ENCODE results near the gene TCP10L. TPM values are rescaled to one million over a fixed set of nuclear protein-coding genes. Genes with fewer than 3 reads are reported as not detected.

TCP10L gene
- total and polyA plus RNA-seq, 2 of the 8 experiments (the other 6 are each of a cell fraction or from before 2014, with no cell fraction given) = 0.45 to 0.99 TPM

DNA sequence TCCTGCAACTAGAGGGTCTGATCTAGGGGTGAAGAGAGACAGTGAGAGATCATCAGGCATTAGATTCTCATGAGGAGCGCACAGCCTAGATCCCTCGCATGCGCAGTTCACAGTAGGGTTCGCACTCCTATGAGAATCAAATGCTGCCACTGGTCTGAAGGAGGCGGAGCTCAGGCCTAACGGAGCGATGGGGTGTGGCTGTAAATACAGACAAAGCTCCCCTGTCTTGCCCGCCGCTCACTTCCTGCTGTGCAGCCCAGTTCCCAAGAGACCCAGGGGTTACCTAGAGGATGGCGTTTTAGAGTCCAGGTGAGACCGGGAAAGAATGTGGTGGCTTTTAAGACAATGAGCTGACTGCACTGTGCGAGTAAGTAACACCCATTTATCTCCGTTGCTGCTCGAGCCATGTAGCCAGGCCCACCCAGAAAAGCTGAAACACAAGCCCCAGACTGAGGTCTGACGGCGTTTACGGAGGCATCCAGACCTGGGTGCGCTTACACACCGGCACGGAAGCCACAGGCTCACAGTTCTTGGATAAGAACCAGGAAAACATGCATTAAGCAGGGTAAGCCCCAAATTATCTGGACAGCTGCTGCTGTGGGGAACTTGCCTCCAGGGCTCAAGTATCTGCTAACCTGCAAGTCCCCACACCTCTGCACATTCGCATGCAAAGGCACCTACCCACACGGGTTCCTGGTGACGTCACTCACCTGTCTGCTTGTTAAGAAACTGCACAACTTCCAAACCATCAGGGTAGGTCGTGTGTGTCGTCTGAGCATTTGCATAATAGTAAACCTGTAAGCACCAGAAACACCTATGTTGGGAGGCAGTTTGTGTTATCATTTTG, 12.5 kb downstream of the TCP10L start (continued):
- TF ChIP-seq, protein P1, sequence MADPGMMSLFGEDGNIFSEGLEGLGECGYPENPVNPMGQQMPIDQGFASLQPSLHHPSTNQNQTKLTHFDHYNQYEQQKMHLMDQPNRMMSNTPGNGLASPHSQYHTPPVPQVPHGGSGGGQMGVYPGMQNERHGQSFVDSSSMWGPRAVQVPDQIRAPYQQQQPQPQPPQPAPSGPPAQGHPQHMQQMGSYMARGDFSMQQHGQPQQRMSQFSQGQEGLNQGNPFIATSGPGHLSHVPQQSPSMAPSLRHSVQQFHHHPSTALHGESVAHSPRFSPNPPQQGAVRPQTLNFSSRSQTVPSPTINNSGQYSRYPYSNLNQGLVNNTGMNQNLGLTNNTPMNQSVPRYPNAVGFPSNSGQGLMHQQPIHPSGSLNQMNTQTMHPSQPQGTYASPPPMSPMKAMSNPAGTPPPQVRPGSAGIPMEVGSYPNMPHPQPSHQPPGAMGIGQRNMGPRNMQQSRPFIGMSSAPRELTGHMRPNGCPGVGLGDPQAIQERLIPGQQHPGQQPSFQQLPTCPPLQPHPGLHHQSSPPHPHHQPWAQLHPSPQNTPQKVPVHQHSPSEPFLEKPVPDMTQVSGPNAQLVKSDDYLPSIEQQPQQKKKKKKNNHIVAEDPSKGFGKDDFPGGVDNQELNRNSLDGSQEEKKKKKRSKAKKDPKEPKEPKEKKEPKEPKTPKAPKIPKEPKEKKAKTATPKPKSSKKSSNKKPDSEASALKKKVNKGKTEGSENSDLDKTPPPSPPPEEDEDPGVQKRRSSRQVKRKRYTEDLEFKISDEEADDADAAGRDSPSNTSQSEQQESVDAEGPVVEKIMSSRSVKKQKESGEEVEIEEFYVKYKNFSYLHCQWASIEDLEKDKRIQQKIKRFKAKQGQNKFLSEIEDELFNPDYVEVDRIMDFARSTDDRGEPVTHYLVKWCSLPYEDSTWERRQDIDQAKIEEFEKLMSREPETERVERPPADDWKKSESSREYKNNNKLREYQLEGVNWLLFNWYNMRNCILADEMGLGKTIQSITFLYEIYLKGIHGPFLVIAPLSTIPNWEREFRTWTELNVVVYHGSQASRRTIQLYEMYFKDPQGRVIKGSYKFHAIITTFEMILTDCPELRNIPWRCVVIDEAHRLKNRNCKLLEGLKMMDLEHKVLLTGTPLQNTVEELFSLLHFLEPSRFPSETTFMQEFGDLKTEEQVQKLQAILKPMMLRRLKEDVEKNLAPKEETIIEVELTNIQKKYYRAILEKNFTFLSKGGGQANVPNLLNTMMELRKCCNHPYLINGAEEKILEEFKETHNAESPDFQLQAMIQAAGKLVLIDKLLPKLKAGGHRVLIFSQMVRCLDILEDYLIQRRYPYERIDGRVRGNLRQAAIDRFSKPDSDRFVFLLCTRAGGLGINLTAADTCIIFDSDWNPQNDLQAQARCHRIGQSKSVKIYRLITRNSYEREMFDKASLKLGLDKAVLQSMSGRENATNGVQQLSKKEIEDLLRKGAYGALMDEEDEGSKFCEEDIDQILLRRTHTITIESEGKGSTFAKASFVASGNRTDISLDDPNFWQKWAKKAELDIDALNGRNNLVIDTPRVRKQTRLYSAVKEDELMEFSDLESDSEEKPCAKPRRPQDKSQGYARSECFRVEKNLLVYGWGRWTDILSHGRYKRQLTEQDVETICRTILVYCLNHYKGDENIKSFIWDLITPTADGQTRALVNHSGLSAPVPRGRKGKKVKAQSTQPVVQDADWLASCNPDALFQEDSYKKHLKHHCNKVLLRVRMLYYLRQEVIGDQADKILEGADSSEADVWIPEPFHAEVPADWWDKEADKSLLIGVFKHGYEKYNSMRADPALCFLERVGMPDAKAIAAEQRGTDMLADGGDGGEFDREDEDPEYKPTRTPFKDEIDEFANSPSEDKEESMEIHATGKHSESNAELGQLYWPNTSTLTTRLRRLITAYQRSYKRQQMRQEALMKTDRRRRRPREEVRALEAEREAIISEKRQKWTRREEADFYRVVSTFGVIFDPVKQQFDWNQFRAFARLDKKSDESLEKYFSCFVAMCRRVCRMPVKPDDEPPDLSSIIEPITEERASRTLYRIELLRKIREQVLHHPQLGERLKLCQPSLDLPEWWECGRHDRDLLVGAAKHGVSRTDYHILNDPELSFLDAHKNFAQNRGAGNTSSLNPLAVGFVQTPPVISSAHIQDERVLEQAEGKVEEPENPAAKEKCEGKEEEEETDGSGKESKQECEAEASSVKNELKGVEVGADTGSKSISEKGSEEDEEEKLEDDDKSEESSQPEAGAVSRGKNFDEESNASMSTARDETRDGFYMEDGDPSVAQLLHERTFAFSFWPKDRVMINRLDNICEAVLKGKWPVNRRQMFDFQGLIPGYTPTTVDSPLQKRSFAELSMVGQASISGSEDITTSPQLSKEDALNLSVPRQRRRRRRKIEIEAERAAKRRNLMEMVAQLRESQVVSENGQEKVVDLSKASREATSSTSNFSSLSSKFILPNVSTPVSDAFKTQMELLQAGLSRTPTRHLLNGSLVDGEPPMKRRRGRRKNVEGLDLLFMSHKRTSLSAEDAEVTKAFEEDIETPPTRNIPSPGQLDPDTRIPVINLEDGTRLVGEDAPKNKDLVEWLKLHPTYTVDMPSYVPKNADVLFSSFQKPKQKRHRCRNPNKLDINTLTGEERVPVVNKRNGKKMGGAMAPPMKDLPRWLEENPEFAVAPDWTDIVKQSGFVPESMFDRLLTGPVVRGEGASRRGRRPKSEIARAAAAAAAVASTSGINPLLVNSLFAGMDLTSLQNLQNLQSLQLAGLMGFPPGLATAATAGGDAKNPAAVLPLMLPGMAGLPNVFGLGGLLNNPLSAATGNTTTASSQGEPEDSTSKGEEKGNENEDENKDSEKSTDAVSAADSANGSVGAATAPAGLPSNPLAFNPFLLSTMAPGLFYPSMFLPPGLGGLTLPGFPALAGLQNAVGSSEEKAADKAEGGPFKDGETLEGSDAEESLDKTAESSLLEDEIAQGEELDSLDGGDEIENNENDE (IDR thresholded peaks at IDR 0.05; ENCODE audit: insufficient replicate concordance, low read length) = no peak
- TF ChIP-seq RAD21 (IDR thresholded peaks at IDR 0.05 in 1 of 2, conservative IDR thresholded peaks at IDR 0.05 in 1 of 2; ENCODE audit: low read depth in 2 of 2, low read length in 2 of 2) (no peak), GABPA (IDR thresholded peaks at IDR 0.05; ENCODE audit: borderline replicate concordance, insufficient read depth, low read length) (no peak), TAF1 (IDR thresholded peaks at IDR 0.05; ENCODE audit: low read depth, low read length) (no peak), ASH2L (IDR thresholded peaks at IDR 0.05; ENCODE audit: low read length) (no peak), ZNF274 (IDR thresholded peaks at IDR 0.05; ENCODE audit: borderline replicate concordance, extremely low read depth, low read length) (no peak)
- TF ChIP-seq, protein P2, sequence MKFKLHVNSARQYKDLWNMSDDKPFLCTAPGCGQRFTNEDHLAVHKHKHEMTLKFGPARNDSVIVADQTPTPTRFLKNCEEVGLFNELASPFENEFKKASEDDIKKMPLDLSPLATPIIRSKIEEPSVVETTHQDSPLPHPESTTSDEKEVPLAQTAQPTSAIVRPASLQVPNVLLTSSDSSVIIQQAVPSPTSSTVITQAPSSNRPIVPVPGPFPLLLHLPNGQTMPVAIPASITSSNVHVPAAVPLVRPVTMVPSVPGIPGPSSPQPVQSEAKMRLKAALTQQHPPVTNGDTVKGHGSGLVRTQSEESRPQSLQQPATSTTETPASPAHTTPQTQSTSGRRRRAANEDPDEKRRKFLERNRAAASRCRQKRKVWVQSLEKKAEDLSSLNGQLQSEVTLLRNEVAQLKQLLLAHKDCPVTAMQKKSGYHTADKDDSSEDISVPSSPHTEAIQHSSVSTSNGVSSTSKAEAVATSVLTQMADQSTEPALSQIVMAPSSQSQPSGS (IDR thresholded peaks at IDR 0.05; ENCODE audit: low read length) = no peak

All from H1 (cell line).